ENCODE data around the gene CPAMD8.

- no peak for TF ChIP-seq CTCF (IDR thresholded peaks at IDR 0.05; ENCODE audit: extremely low read depth in 1 of 2, insufficient read depth in 1 of 2, low read depth in 1 of 2, low read length in 2 of 2)
- TF ChIP-seq, protein P1, sequence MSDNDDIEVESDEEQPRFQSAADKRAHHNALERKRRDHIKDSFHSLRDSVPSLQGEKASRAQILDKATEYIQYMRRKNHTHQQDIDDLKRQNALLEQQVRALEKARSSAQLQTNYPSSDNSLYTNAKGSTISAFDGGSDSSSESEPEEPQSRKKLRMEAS (IDR thresholded peaks at IDR 0.05; ENCODE audit: insufficient read depth, insufficient read length) = no peak
- no peak for TF ChIP-seq EZH2 (IDR thresholded peaks at IDR 0.05; ENCODE audit: borderline replicate concordance, low read depth, low read length, severe bottlenecking)
- TF ChIP-seq POLR2A (IDR thresholded peaks at IDR 0.05; ENCODE audit: low read depth, low read length) = no peak
- no peak for TF ChIP-seq JUN (IDR thresholded peaks at IDR 0.05; ENCODE audit: borderline replicate concordance, insufficient read depth, insufficient read length, low read depth)
Observed at GRCh38 chr19:17026706-17027534, at the start of gene CPAMD8.

All from endothelial cell of umbilical vein (primary cell).